NCI-H748 (cell line): ENCODE measurements around the gene CDKN2D.
"Not testable (repeated sequence)": the region's sequence is repeated elsewhere in the genome, so short reads cannot be mapped to it uniquely, and the experiment has no call there.

Experiments used
- DNase-seq: peaks from one replicate; lab custom pipeline; 2025; ENCODE audit not compliant: unreplicated experiment; lab: John Stamatoyannopoulos, UW

Gene CDKN2D

GRCh38 chr19:10582091-10582490, 13.3 kb upstream of the CDKN2D start:
- DNase-seq, result no peak

- peak; percentile 64 for DNase-seq
Measured at GRCh38 chr19:10580979-10581631, 12.3 kb upstream of the CDKN2D start.

- no peak for DNase-seq
Measured at GRCh38 chr19:10577951-10578350, 9.2 kb upstream of the CDKN2D start.

- DNase-seq, result no peak
Measured at GRCh38 chr19:10575011-10575716, 6.4 kb upstream of the CDKN2D start.

- DNase-seq, result no peak
Measured at GRCh38 chr19:10574462-10574861, 5.7 kb upstream of the CDKN2D start.

- DNase-seq, result not testable (repeated sequence)
Measured at GRCh38 chr19:10573793-10574192, 5.0 kb upstream of the CDKN2D start.

GRCh38 chr19:10568062-10568825, 535 bp downstream of the CDKN2D start:
- peak; percentile 74 for DNase-seq

GRCh38 chr19:10567656-10568055, 1.1 kb downstream of the CDKN2D start:
- DNase-seq, result no peak

GRCh38 chr19:10566658-10567410, 1.9 kb downstream of the CDKN2D start:
- no peak for DNase-seq

- DNase-seq, result no peak
Measured at GRCh38 chr19:10566408-10566657, 2.4 kb downstream of the CDKN2D start.

- DNase-seq, result peak; percentile 94
Measured at GRCh38 chr19:10565567-10566407, 3.0 kb downstream of the CDKN2D start, which contains the start of gene KRI1. TSS of gene KRI1 (minus strand) at chr19:10566010. CDS start at chr19:10565999, 11 bp downstream.

- DNase-seq, result peak; percentile 49
Measured at GRCh38 chr19:10565028-10565566, 3.7 kb downstream of the CDKN2D start.

GRCh38 chr19:10562609-10563008, 6.2 kb downstream of the CDKN2D start:
- no peak for DNase-seq

- no peak for DNase-seq
Measured at GRCh38 chr19:10560154-10560553, 8.6 kb downstream of the CDKN2D start.

- no peak for DNase-seq
Measured at GRCh38 chr19:10557603-10558197, 11.1 kb downstream of the CDKN2D start.

GRCh38 chr19:10555610-10555973, 13.2 kb downstream of the CDKN2D start:
- no peak for DNase-seq

GRCh38 chr19:10554760-10555609, 13.8 kb downstream of the CDKN2D start:
- DNase-seq, result no peak

GRCh38 chr19:10553943-10554381, 14.8 kb downstream of the CDKN2D start:
- no peak for DNase-seq

- no peak for DNase-seq
Measured at GRCh38 chr19:10553087-10553667, 15.6 kb downstream of the CDKN2D start.
